ENCODE results near the gene ITLN2. TPM values are rescaled to one million over a fixed set of nuclear protein-coding genes. Genes with fewer than 3 reads are reported as not detected.
"Not testable (repeated sequence)": the region's sequence is repeated elsewhere in the genome, so short reads cannot be mapped to it uniquely, and the experiment has no call there.

The ITLN2 gene
- total RNA-seq, 1 experiment from 2014 or later = not detected

- no peak for DNase-seq (ENCODE audit: low spot score)
- in situ Hi-C loops (cut with HindIII; ENCODE audit: low sequenced_read_pairs) = no loop called here
Measured at GRCh38 chr1:160961419-160961818, 6.8 kb upstream of the ITLN2 start.

GRCh38 chr1:160956966-160957365, 2.4 kb upstream of the ITLN2 start:
- in situ Hi-C loops (cut with HindIII; ENCODE audit: low sequenced_read_pairs) = no loop called here

GRCh38 chr1:160953030-160953429, 1.6 kb downstream of the ITLN2 start:
- DNase-seq (ENCODE audit: low spot score) = no peak
- in situ Hi-C loops (cut with HindIII; ENCODE audit: low sequenced_read_pairs) = no loop called here

More at GRCh38 chr1:160956966-160957365, 2.4 kb upstream of the ITLN2 start:
- DNase-seq (ENCODE audit: low spot score) = no peak

GRCh38 chr1:160952129-160952510, 2.5 kb downstream of the ITLN2 start:
- DNase-seq (ENCODE audit: low spot score) = no peak
- in situ Hi-C loops (cut with HindIII; ENCODE audit: low sequenced_read_pairs) = no loop called here

- peak; percentile 26 for DNase-seq (ENCODE audit: low spot score)
- in situ Hi-C loops (cut with HindIII; ENCODE audit: low sequenced_read_pairs) = no loop called here
Measured at GRCh38 chr1:160951443-160952128, 3.0 kb downstream of the ITLN2 start.

GRCh38 chr1:160950657-160951056, 4.0 kb downstream of the ITLN2 start:
- in situ Hi-C loops (cut with HindIII; ENCODE audit: low sequenced_read_pairs) = no loop called here
- no peak for DNase-seq (ENCODE audit: low spot score)

GRCh38 chr1:160949881-160950280, 4.7 kb downstream of the ITLN2 start:
- no peak for DNase-seq (ENCODE audit: low spot score)
- in situ Hi-C loops (cut with HindIII; ENCODE audit: low sequenced_read_pairs) = no loop called here

- in situ Hi-C loops (cut with HindIII; ENCODE audit: low sequenced_read_pairs); DNase-seq (ENCODE audit: low spot score): not testable (repeated sequence)
Measured at GRCh38 chr1:160949216-160949880, 5.3 kb downstream of the ITLN2 start.

- in situ Hi-C loops (cut with HindIII; ENCODE audit: low sequenced_read_pairs); DNase-seq (ENCODE audit: low spot score): not testable (repeated sequence)
Measured at GRCh38 chr1:160947174-160947759, 7.3 kb downstream of the ITLN2 start.

GRCh38 chr1:160945881-160946280, 8.7 kb downstream of the ITLN2 start:
- DNase-seq (ENCODE audit: low spot score); in situ Hi-C loops (cut with HindIII; ENCODE audit: low sequenced_read_pairs): not testable (repeated sequence)

- DNase-seq (ENCODE audit: low spot score) = no peak
- in situ Hi-C loops (cut with HindIII; ENCODE audit: low sequenced_read_pairs) = no loop called here
Measured at GRCh38 chr1:160945079-160945478, 9.5 kb downstream of the ITLN2 start.

- DNase-seq (ENCODE audit: low spot score) = no peak
- in situ Hi-C loops (cut with HindIII; ENCODE audit: low sequenced_read_pairs) = no loop called here
Measured at GRCh38 chr1:160942926-160943325, 11.7 kb downstream of the ITLN2 start.

GRCh38 chr1:160936666-160937065, 17.9 kb downstream of the ITLN2 start:
- DNase-seq (ENCODE audit: low spot score); in situ Hi-C loops (cut with HindIII; ENCODE audit: low sequenced_read_pairs): not testable (repeated sequence)

GRCh38 chr1:160935527-160936258, 18.9 kb downstream of the ITLN2 start:
- in situ Hi-C loops (cut with HindIII; ENCODE audit: low sequenced_read_pairs) = no loop called here
- no peak for DNase-seq (ENCODE audit: low spot score)

- DNase-seq (ENCODE audit: low spot score); in situ Hi-C loops (cut with HindIII; ENCODE audit: low sequenced_read_pairs): not testable (repeated sequence)
Measured at GRCh38 chr1:160933305-160933704, 21.3 kb downstream of the ITLN2 start.

GRCh38 chr1:160925652-160926244, 28.9 kb downstream of the ITLN2 start:
- in situ Hi-C loops (cut with HindIII; ENCODE audit: low sequenced_read_pairs) = no loop called here
- DNase-seq (ENCODE audit: low spot score) = peak; percentile 2

GRCh38 chr1:160924791-160925651, 29.6 kb downstream of the ITLN2 start:
- in situ Hi-C loops (cut with HindIII; ENCODE audit: low sequenced_read_pairs) = no loop called here
- DNase-seq (ENCODE audit: low spot score) = no peak

- no peak for DNase-seq (ENCODE audit: low spot score)
- in situ Hi-C loops (cut with HindIII; ENCODE audit: low sequenced_read_pairs) = no loop called here
Measured at GRCh38 chr1:160916666-160917065, 37.9 kb downstream of the ITLN2 start.
